Tibial nerve (tissue), 3 donors: ENCODE data around the gene PTPRM.

ENCODE experiments used
- POLR2A ChIP-seq, 2 donors: fragments of 450-650 bp; IDR thresholded peaks; one replicate each; pipeline ENCODE4 v1.6.1; 2017; ENCODE audit warnings: antibody characterized with exemption in 2 of 2, mild to moderate bottlenecking in 2 of 2, moderate library complexity in 2 of 2
- TF ChIP-seq, protein P1 (sequence below), 5 experiments: fragments of 200-600 bp in 3 of 5; fragments of 450-650 bp in 2 of 5; sonication (generic) in 3 of 5; IDR thresholded peaks; one replicate each; pipeline ENCODE4 v1.5.1; 2016 to 2019; ENCODE audit warnings: antibody characterized with exemption in 5 of 5, mild to moderate bottlenecking in 3 of 5, moderate library complexity in 2 of 5

DNA sequence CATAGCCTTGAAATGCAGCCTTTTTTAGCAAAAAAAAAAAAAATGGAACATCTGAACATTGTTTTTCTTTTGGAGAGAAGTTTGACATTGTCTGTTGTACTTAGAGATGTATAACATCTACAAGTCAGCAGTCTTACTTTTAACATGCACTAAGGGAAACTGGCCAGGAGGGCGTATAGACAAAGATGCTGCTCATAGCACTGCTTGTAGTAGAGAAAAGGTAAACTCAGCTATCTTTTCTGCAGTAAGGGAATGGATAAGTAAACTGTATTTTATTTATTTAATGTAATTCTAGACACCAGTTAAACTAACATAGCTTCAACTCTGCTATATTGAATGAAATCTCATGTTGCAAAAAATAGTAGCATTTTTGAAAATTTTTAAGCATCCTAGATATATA is 489.6 kb downstream of the PTPRM start:
- TF ChIP-seq, protein P1, sequence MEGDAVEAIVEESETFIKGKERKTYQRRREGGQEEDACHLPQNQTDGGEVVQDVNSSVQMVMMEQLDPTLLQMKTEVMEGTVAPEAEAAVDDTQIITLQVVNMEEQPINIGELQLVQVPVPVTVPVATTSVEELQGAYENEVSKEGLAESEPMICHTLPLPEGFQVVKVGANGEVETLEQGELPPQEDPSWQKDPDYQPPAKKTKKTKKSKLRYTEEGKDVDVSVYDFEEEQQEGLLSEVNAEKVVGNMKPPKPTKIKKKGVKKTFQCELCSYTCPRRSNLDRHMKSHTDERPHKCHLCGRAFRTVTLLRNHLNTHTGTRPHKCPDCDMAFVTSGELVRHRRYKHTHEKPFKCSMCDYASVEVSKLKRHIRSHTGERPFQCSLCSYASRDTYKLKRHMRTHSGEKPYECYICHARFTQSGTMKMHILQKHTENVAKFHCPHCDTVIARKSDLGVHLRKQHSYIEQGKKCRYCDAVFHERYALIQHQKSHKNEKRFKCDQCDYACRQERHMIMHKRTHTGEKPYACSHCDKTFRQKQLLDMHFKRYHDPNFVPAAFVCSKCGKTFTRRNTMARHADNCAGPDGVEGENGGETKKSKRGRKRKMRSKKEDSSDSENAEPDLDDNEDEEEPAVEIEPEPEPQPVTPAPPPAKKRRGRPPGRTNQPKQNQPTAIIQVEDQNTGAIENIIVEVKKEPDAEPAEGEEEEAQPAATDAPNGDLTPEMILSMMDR (IDR thresholded peaks at IDR 0.05): no peak
- no peak for TF ChIP-seq POLR2A (IDR thresholded peaks at IDR 0.05)
